Astrocyte (in vitro differentiated cells and primary cell): ENCODE data around the gene SLIT3. TPM values are rescaled to one million over a fixed set of nuclear protein-coding genes. Genes with fewer than 3 reads are reported as not detected.

Source experiments
- DNase-seq: peaks from one replicate; pipeline ENCODE4 v3.0.0-alpha.2; 2010; ENCODE audit warnings: low read depth
- FAIRE-seq: peaks from 2 replicates; lab custom pipeline; 2011; peaks lifted over from hg19 to GRCh38; lab: Jason Lieb, UNC
- H2AFZ ChIP-seq: 2 replicates; pipeline ENCODE4 v1.6.0; 2012; ENCODE audit warnings: low read depth, low read length, inconsistent platforms
- H3K27ac ChIP-seq: 2 replicates; pipeline ENCODE4 v1.5.1; 2011; ENCODE audit warnings: low read depth, low read length, inconsistent platforms
- H3K27me3 ChIP-seq: 2 replicates; pipeline ENCODE4 v1.6.0; 2011; ENCODE audit warnings: low read length, inconsistent platforms; ENCODE audit not compliant: insufficient read depth
- H3K36me3 ChIP-seq: 2 replicates; pipeline ENCODE4 v1.5.1; 2011; ENCODE audit warnings: low read length, inconsistent platforms; ENCODE audit not compliant: insufficient read depth
- H3K4me1 ChIP-seq: 2 replicates; pipeline ENCODE4 v1.5.1; 2011; ENCODE audit warnings: low read length, inconsistent platforms; ENCODE audit not compliant: insufficient read depth
- H3K4me2 ChIP-seq: 2 replicates; pipeline ENCODE4 v1.6.0; 2012; ENCODE audit warnings: low read length, inconsistent platforms
- H3K4me3 ChIP-seq: 2 replicates; pipeline ENCODE4 v1.5.1; 2011; ENCODE audit warnings: low read depth, mild to moderate bottlenecking, low read length, inconsistent platforms; ENCODE audit not compliant: insufficient read depth
- H3K79me2 ChIP-seq: 2 replicates; pipeline ENCODE4 v1.6.0; 2012; ENCODE audit warnings: mild to moderate bottlenecking, low read length, inconsistent platforms; ENCODE audit not compliant: insufficient read depth
- H3K9ac ChIP-seq: 2 replicates; pipeline ENCODE4 v1.6.0; 2012; ENCODE audit warnings: mild to moderate bottlenecking, low read length, inconsistent platforms
- H3K9me3 ChIP-seq: 2 replicates; pipeline ENCODE4 v1.5.1; 2012; ENCODE audit warnings: low read depth, mild to moderate bottlenecking, low read length, inconsistent platforms; ENCODE audit not compliant: insufficient read depth
- H4K20me1 ChIP-seq: 2 replicates; pipeline ENCODE4 v1.6.0; 2012; ENCODE audit warnings: low read length, inconsistent platforms; ENCODE audit not compliant: insufficient read depth
- H3K27ac Mint-ChIP-seq: one replicate; pipeline ENCODE4 v1.8.0; 2021; ENCODE audit warnings: mild to moderate bottlenecking, mixed read lengths; ENCODE audit not compliant: unreplicated experiment
- H3K27me3 Mint-ChIP-seq: one replicate; pipeline ENCODE4 v1.8.0; 2021; ENCODE audit warnings: low read depth, mixed read lengths; ENCODE audit not compliant: unreplicated experiment
- H3K36me3 Mint-ChIP-seq: one replicate; pipeline ENCODE4 v1.8.0; 2021; ENCODE audit warnings: low read depth, mixed read lengths; ENCODE audit not compliant: unreplicated experiment
- H3K4me1 Mint-ChIP-seq: one replicate; pipeline ENCODE4 v1.8.0; 2021; ENCODE audit warnings: low read depth, mixed read lengths; ENCODE audit not compliant: unreplicated experiment
- H3K4me3 Mint-ChIP-seq: one replicate; pipeline ENCODE4 v1.8.0; 2021; ENCODE audit warnings: mild to moderate bottlenecking, moderate library complexity, mixed read lengths; ENCODE audit not compliant: unreplicated experiment
- H3K9me3 Mint-ChIP-seq: one replicate; pipeline ENCODE4 v1.8.0; 2021; ENCODE audit warnings: mild to moderate bottlenecking, mixed read lengths; ENCODE audit not compliant: unreplicated experiment
- EZH2 ChIP-seq: IDR thresholded peaks from 2 replicates; pipeline ENCODE4 v1.6.1; 2012; ENCODE audit warnings: mild to moderate bottlenecking, low read length, inconsistent platforms; ENCODE audit not compliant: insufficient read depth
- total RNA-seq: library from RNA; stranded (reverse); gene quantifications from 2 replicates; pipeline ENCODE4 v1.2.1, GENCODE V29; 2021
- TF ChIP-seq, protein P1 (sequence below): IDR thresholded peaks from 2 replicates; pipeline ENCODE4 v1.5.1; 2011; ENCODE audit warnings: low read depth, mild to moderate bottlenecking, inconsistent platforms, low read length, moderate library complexity; ENCODE audit not compliant: insufficient read depth

Gene SLIT3
- total RNA-seq, 1 donor from 2014 or later, result 20.7 TPM

DNA sequence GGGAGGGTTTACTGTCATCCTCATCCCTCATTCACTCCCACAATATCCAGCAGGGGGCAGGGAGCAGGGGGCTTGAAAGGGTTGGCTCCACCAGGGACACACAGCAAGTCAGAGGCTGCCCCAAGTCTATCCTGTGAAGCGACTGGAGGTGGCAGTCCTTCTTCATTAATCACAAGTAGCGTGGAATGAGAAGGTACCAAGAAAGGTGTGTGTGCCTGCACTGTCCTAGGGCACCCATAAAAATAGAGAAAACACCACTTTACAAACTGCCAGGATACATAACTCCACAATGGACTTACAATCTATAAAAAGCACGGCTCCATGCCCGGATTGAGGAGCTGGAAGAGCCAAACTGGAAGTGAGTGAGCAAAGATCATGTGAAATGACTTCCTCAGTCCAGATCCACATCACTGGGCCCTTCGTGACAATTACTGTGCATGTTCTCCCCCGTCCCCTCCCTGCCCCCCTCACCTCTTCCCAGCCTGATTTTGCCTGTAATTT lies 183.9 kb downstream of the SLIT3 start:
- peaks cover 9% of the 10 kb centered on the region for H3K36me3 Mint-ChIP-seq
- DNase-seq (no peak), FAIRE-seq (no peak)

GRCh38 chr5:169115461-169116124 lies 185.3 kb downstream of the SLIT3 start:
- Histone ChIP-seq H3K9ac (no peak overlapping the region), H3K4me3 (no peak overlapping the region), H3K27ac (no peak overlapping the region), H3K4me1 (no peaks in the 10 kb centered on the region), H4K20me1 (no peaks in the 10 kb centered on the region), H3K9me3 (no peaks in the 10 kb centered on the region), H3K4me2 (no peak overlapping the region), H2AFZ (no peak overlapping the region), H3K27me3 (no peaks in the 10 kb centered on the region), H3K79me2 (no peaks in the 10 kb centered on the region), H3K36me3 (no peaks in the 10 kb centered on the region)
- no peak for FAIRE-seq
- Mint-ChIP-seq H3K27ac (no peak overlapping the region), H3K4me3 (no peak overlapping the region), H3K27me3 (no peaks in the 10 kb centered on the region), H3K4me1 (no peaks in the 10 kb centered on the region), H3K36me3 (peaks cover 10% of the 10 kb centered on the region), H3K9me3 (peaks cover 8% of the 10 kb centered on the region)
- TF ChIP-seq, protein P1, sequence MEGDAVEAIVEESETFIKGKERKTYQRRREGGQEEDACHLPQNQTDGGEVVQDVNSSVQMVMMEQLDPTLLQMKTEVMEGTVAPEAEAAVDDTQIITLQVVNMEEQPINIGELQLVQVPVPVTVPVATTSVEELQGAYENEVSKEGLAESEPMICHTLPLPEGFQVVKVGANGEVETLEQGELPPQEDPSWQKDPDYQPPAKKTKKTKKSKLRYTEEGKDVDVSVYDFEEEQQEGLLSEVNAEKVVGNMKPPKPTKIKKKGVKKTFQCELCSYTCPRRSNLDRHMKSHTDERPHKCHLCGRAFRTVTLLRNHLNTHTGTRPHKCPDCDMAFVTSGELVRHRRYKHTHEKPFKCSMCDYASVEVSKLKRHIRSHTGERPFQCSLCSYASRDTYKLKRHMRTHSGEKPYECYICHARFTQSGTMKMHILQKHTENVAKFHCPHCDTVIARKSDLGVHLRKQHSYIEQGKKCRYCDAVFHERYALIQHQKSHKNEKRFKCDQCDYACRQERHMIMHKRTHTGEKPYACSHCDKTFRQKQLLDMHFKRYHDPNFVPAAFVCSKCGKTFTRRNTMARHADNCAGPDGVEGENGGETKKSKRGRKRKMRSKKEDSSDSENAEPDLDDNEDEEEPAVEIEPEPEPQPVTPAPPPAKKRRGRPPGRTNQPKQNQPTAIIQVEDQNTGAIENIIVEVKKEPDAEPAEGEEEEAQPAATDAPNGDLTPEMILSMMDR, result no peak
- TF ChIP-seq EZH2, result no peak
- DNase-seq, result no peak

More for the DNA sequence above, 183.9 kb downstream of the SLIT3 start:
- H3K4me3 ChIP-seq, result no peak overlapping the region
- Mint-ChIP-seq H3K4me3 (no peak overlapping the region), H3K27me3 (no peaks in the 10 kb centered on the region), H3K9me3 (peaks cover 10% of the 10 kb centered on the region), H3K27ac (no peak overlapping the region), H3K4me1 (no peaks in the 10 kb centered on the region)
- H3K4me1 ChIP-seq, result no peaks in the 10 kb centered on the region
- H3K36me3 ChIP-seq, result no peaks in the 10 kb centered on the region
- no peaks in the 10 kb centered on the region for H3K79me2 ChIP-seq
- H2AFZ ChIP-seq, result no peak overlapping the region
- H4K20me1 ChIP-seq, result no peaks in the 10 kb centered on the region
- H3K4me2 ChIP-seq, result no peak overlapping the region
- H3K27me3 ChIP-seq, result no peaks in the 10 kb centered on the region
- H3K9me3 ChIP-seq, result no peaks in the 10 kb centered on the region
- H3K27ac ChIP-seq, result no peak overlapping the region
- TF ChIP-seq, protein P1, result no peak
- no peak for TF ChIP-seq EZH2
- H3K9ac ChIP-seq, result no peak overlapping the region

- peaks cover 13% of the 10 kb centered on the region for H3K9me3 Mint-ChIP-seq
- no peak overlapping the region for H3K4me3 Mint-ChIP-seq
- Histone ChIP-seq H3K9me3 (no peaks in the 10 kb centered on the region), H3K4me2 (no peak overlapping the region), H3K9ac (no peak overlapping the region), H4K20me1 (no peaks in the 10 kb centered on the region), H3K4me1 (no peaks in the 10 kb centered on the region), H2AFZ (no peak overlapping the region), H3K27ac (no peak overlapping the region), H3K4me3 (no peak overlapping the region), H3K79me2 (no peaks in the 10 kb centered on the region), H3K27me3 (no peaks in the 10 kb centered on the region), H3K36me3 (no peaks in the 10 kb centered on the region)
- no peaks in the 10 kb centered on the region for H3K4me1 Mint-ChIP-seq
- FAIRE-seq (no peak), DNase-seq (no peak)
- H3K27ac Mint-ChIP-seq, result no peak overlapping the region
- H3K36me3 Mint-ChIP-seq, result peaks cover 10% of the 10 kb centered on the region
- H3K27me3 Mint-ChIP-seq, result no peaks in the 10 kb centered on the region
- TF ChIP-seq, protein P1, result no peak
- TF ChIP-seq EZH2, result no peak
Measured at GRCh38 chr5:169114466-169115065, 186.4 kb downstream of the SLIT3 start.
